Smooth muscle cell (in vitro differentiated cells): ENCODE results near the gene MED6. TPM values are rescaled to one million over a fixed set of nuclear protein-coding genes. Genes with fewer than 3 reads are reported as not detected.

Experiments
- DNase-seq: peaks from one replicate; lab custom pipeline; 2025; ENCODE audit not compliant: unreplicated experiment; lab: John Stamatoyannopoulos, UW
- H2AFZ ChIP-seq: fragments of 200-600 bp; sonication (generic); 2 replicates; pipeline ENCODE4 v1.6.0; 2016; ENCODE audit warnings: antibody characterized with exemption, low read depth, mild to moderate bottlenecking
- H3F3A ChIP-seq: fragments of 200-600 bp; sonication (generic); 2 replicates; pipeline ENCODE4 v1.6.0; 2017; ENCODE audit warnings: antibody characterized with exemption, low read depth
- H3K27ac ChIP-seq: fragments of 200-600 bp; sonication (generic); 2 replicates; pipeline ENCODE4 v1.5.1; 2016; ENCODE audit warnings: low read depth, mild to moderate bottlenecking
- H3K27me3 ChIP-seq: fragments of 200-600 bp; sonication (generic); 2 replicates; pipeline ENCODE4 v1.6.1; 2016; ENCODE audit warnings: low read depth, mild to moderate bottlenecking
- H3K36me3 ChIP-seq: fragments of 200-600 bp; sonication (generic); 2 replicates; pipeline ENCODE4 v1.5.1; 2016; ENCODE audit warnings: low read depth
- H3K4me1 ChIP-seq: fragments of 200-600 bp; sonication (generic); 2 replicates; pipeline ENCODE4 v1.5.1; 2016; ENCODE audit warnings: low read depth
- H3K4me2 ChIP-seq: fragments of 200-600 bp; sonication (generic); 2 replicates; pipeline ENCODE4 v1.6.0; 2016; ENCODE audit warnings: mild to moderate bottlenecking
- H3K4me3 ChIP-seq: fragments of 200-600 bp; sonication (generic); 2 replicates; pipeline ENCODE4 v1.5.1; 2016; ENCODE audit warnings: mild to moderate bottlenecking
- H3K79me2 ChIP-seq: fragments of 200-600 bp; sonication (generic); 2 replicates; pipeline ENCODE4 v1.6.0; 2016; ENCODE audit warnings: low read depth, mild to moderate bottlenecking
- H3K9ac ChIP-seq: fragments of 200-600 bp; sonication (generic); 2 replicates; pipeline ENCODE4 v1.6.0; 2016; ENCODE audit warnings: low read depth
- H3K9me3 ChIP-seq: fragments of 200-600 bp; sonication (generic); replicated peaks from 2 replicates; pipeline ENCODE4 v1.5.1; 2016; ENCODE audit warnings: low read depth
- H4K20me1 ChIP-seq: fragments of 200-600 bp; sonication (generic); 2 replicates; pipeline ENCODE4 v1.6.0; 2016; ENCODE audit warnings: low read depth
- WGBS: methylation state at CpG from one replicate; pipeline ENCODE4 v1.1.7; 2016; ENCODE audit warnings: low lambda C conversion rate; 5-methylcytosine and 5-hydroxymethylcytosine counted together
- polyA plus RNA-seq: library from polyadenylated mRNA; unstranded; fragments of >200 nt; fragmentation: Nextera tagmentation; extraction: Ambion mirVana; gene quantifications from 2 replicates; pipeline ENCODE4 v1.2.1, GENCODE V29; 2016
- total RNA-seq: library from RNA; depleted of rRNA; stranded (reverse); fragments of >200 nt; gene quantifications from 2 replicates; pipeline ENCODE4 v1.2.3, GENCODE V29; 2014
- TF ChIP-seq, protein P1 (sequence below): fragments of 200-600 bp; sonication (generic); IDR thresholded peaks from 2 replicates; pipeline ENCODE4 v1.5.1; 2017; ENCODE audit warnings: borderline replicate concordance, mild to moderate bottlenecking, antibody characterized with exemption; ENCODE audit not compliant: insufficient read depth, poor library complexity, severe bottlenecking

Gene MED6
- total and polyA plus RNA-seq, 2 experiments from 2014 or later: 45.6 to 58.2 TPM

DNA sequence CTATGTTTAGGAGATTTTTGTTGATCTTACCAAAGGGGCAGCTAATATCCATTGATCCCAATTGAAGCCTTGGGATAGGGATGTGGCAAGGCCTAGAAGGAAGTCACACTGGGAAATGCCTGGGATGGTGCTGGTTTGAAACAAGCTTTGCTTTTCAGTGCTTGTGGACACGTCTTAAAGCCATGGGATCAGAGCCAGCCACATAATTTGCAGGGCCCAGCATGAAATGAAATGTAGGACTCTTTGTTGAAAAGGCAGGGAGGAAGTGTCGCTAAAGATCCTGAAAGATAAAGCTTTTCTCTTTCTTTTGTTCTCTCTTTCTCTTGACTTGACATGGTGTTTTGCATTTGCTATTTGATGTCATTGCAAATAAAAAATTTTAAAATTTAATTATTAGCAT, 46.2 kb upstream of the MED6 start:
- no peak for DNase-seq
- Histone ChIP-seq H3K27ac (no peak overlapping the region), H3F3A (no peaks in the 10 kb centered on the region), H3K36me3 (no peaks in the 10 kb centered on the region), H4K20me1 (no peaks in the 10 kb centered on the region), H3K27me3 (peaks cover 13% of the 10 kb centered on the region), H3K4me3 (no peak overlapping the region), H2AFZ (no peak overlapping the region), H3K4me2 (no peak overlapping the region), H3K4me1 (peaks cover 7% of the 10 kb centered on the region), H3K9ac (no peak overlapping the region), H3K9me3 (no peaks in the 10 kb centered on the region), H3K79me2 (peaks cover 8% of the 10 kb centered on the region)
- WGBS: 79% methylated on average over 2 of the region's 2 CpGs
- TF ChIP-seq, protein P1, sequence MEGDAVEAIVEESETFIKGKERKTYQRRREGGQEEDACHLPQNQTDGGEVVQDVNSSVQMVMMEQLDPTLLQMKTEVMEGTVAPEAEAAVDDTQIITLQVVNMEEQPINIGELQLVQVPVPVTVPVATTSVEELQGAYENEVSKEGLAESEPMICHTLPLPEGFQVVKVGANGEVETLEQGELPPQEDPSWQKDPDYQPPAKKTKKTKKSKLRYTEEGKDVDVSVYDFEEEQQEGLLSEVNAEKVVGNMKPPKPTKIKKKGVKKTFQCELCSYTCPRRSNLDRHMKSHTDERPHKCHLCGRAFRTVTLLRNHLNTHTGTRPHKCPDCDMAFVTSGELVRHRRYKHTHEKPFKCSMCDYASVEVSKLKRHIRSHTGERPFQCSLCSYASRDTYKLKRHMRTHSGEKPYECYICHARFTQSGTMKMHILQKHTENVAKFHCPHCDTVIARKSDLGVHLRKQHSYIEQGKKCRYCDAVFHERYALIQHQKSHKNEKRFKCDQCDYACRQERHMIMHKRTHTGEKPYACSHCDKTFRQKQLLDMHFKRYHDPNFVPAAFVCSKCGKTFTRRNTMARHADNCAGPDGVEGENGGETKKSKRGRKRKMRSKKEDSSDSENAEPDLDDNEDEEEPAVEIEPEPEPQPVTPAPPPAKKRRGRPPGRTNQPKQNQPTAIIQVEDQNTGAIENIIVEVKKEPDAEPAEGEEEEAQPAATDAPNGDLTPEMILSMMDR: no peak

DNA sequence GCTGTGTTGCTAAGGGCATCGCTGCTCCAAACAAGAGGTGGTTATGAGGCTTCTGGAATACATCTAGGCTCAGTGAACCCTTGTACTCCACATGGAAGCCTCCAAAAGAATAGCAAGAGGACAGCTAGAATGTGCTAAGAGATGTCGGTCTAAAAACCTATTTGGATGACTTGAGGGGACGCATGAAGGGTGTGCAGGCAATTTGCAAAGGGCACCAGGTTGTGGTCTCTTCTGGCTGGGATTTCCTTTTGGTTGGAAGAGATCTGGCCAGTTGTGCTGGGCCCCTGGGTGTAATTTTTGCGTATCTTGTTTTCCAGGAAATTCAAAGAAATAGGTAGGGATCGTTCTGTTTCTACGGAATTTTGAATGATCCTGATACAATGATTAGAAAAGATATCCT, 45.4 kb upstream of the MED6 start:
- no peaks in the 10 kb centered on the region for H4K20me1 ChIP-seq
- H3K4me2 ChIP-seq: no peak overlapping the region
- H3K9me3 ChIP-seq: no peaks in the 10 kb centered on the region
- H2AFZ ChIP-seq: no peak overlapping the region
- no peaks in the 10 kb centered on the region for H3K36me3 ChIP-seq
- no peak for DNase-seq
- H3F3A ChIP-seq: no peaks in the 10 kb centered on the region
- no peak overlapping the region for H3K27ac ChIP-seq
- H3K4me3 ChIP-seq: no peak overlapping the region
- peaks cover 7% of the 10 kb centered on the region for H3K4me1 ChIP-seq
- H3K27me3 ChIP-seq: peaks cover 18% of the 10 kb centered on the region
- WGBS: 88% methylated on average over 6 of the region's 6 CpGs
- TF ChIP-seq, protein P1: no peak
- H3K79me2 ChIP-seq: peaks cover 8% of the 10 kb centered on the region
- no peak overlapping the region for H3K9ac ChIP-seq

DNA sequence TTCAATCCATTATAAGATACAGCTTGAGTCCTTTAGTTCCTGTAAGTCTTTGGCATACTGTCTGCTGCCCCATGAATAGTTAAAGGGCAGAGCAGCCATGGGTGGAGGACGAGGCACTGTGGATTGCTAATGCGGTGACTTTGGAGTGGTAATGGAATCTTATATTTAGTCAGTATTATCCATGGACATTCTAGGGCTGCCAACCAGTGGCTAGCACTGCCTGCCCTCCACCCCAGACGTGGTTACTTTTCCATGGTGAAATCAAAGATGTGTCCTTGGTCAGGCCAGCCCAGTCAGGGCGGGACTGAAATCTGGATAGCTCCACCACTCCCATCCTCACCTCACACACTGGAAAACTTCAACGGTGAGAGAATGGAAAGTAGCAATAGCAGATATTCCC, 43.5 kb upstream of the MED6 start:
- Histone ChIP-seq H3K4me1 (peaks cover 7% of the 10 kb centered on the region), H4K20me1 (no peaks in the 10 kb centered on the region), H3K9ac (no peak overlapping the region), H3K27ac (no peak overlapping the region), H2AFZ (no peak overlapping the region), H3K4me3 (no peak overlapping the region), H3K79me2 (peaks cover 8% of the 10 kb centered on the region), H3K36me3 (no peaks in the 10 kb centered on the region), H3F3A (no peaks in the 10 kb centered on the region), H3K27me3 (peaks cover 32% of the 10 kb centered on the region), H3K9me3 (no peaks in the 10 kb centered on the region), H3K4me2 (no peak overlapping the region)
- WGBS: 78% methylated on average over 5 of the region's 5 CpGs
- TF ChIP-seq, protein P1: no peak
- DNase-seq: no peak
